HG03565 (cell line): ENCODE results near the gene FAM3D.
"Not testable (repeated sequence)": the region's sequence is repeated elsewhere in the genome, so short reads cannot be mapped to it uniquely, and the experiment has no call there.

Experiments
- ATAC-seq: cut with Tn5 transposase; IDR thresholded peaks from one replicate; pipeline ENCODE4 v1.9.1; 2021; ENCODE audit warnings: mild to moderate bottlenecking, moderate library complexity; ENCODE audit not compliant: unreplicated experiment

Gene FAM3D, protein sequence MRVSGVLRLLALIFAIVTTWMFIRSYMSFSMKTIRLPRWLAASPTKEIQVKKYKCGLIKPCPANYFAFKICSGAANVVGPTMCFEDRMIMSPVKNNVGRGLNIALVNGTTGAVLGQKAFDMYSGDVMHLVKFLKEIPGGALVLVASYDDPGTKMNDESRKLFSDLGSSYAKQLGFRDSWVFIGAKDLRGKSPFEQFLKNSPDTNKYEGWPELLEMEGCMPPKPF

DNA sequence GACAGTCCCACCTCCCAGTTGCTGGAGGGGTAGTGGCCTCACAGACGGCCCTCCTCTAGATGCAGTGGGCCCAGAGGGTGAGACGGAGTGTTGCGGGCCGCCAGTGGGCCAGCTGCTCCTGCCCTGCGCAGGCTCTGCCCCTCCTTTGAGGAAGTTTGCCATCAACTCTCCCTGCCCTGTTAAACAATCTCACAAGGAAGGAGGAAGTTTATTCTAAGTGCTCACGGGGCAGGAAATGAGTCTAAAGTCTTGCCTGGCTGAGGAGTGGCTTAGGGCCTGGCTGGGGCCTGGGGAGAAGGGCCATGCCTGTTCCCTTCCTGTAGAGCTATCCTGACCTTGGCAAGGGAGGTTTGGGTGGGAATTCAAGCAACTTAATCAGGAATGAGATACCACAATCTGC is at the start of gene FAM3D:
Gene FAM3D (minus strand): TSS at position 92 of the 400 bp plus-strand sequence. CDS start 11,211 bp downstream, outside the sequence.
- no peak for ATAC-seq

DNA sequence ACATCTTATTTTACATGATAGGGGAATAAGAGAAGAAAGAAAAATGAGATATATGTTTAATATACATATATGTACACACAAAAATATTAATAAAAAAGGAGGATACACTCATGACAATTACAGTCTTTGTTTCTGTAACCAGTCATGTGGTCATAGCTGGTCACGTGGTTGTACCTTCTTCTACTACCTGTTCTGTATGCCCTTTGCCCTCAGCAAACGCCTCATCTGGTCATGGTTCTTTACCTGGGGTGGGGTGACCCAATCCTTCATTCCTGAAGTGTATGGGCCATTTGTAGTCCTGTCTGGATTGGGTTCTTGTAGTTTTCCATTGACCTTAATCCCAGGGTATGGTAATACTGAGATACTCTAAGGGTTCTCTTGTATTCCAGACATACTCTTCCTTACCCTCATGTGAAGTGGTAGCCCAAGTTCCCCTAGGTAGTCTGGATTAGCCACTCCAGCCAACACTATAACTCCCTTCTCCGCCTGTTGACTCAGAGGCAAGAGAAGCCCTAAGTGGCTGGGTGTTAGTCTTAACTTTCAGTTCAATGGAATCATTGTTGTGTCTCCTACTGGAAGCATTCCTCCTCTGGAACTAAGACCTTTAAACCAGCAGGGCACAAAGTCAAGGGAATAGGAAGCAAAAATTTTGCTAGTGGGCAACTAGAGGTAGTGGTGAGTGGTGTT is 47.3 kb upstream of the FAM3D start:
- no peak for ATAC-seq

DNA sequence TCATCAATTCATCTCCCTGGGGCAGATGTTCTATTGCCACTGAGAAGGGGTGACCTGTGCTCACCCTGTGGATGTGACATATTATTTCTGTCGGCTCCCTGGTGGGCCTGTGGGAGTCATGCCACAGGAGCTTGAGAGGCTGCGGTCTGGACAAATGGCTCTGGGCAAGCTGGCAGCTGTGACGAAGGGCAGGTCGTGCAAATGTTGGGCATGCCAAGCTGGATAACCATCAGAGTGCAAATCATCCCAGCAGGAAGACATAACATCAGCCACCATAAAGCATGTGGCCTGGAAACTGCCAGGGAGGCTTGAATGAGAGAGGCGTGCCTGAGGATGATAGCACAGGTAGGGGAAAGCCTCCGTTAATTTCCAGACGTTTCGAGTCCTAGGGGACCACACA is 45.3 kb upstream of the FAM3D start:
- ATAC-seq = no peak

DNA sequence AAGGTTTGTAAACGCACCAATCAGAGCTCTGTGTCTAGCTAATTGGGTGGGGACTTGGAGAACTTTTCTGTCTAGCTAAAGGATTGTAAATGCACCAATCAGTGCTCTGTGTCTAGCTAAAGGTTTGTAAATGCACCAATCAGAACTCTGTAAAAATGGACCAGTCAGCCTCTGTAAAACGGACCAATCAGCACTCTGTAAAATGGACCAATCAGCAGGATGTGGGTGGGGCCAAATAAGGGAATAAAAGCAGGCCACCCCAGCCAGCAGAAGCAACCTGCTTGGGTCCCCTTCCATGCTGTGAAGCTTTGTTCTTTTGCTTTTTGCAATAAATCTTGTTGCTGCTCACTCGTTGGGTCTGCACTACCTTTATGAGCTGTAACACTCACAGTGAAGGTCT is 42.4 kb upstream of the FAM3D start:
- not testable (repeated sequence) for ATAC-seq

DNA sequence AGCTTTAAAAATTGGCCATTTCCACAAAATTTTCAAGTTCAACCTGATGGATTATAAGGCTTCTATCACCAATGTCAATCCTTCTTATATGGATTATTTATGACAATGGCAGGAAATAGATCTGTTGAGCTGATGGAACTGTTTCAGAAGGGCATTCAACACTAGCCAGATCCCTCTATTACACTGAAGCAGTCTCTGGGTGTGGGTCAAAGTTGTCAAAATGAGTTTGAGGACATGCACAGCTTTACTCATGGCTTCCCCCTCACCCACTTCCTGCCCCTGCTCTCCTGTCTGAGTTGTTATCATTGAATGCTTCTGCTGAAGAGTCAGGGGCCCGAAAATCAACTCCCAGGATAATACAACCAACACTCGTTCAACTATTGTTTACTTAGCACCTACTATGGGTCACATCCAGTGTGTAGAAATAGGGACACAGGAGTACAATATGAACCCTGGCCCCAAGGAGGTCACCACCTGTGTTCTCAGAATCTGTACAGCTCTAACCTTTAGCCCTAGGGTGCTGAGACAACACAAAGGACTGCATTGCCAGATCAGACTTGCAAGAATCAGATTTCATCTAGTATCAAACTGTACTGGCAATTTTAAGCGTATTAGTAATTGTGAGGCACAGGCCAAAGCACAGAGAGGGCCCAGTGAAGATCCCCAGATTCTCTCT is 41.7 kb upstream of the FAM3D start:
- no peak for ATAC-seq

DNA sequence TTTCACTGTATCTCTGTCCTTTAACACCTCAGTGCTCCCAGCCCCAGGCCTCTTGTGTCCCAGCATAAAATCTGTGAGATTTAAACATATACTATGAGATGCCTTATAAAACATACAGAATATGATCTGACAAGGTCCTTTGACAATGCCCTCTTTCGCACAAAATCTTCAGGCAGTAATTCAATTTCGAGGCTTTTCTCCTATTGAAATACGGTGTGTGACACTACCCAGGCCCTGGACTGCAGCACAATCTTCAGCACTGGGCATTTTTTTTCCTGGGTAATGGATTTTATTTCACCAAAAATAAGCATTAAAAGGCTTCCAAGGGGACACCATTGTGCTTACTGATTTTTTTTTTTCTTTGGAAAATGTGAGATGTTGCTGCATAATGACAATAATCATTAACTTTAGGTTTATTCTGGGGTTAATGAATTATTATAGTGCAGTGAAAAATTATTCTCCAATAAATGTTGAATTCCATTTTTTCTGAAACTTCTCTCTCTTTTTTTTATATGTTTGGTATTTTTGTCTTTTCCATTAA is 40.9 kb upstream of the FAM3D start:
- ATAC-seq = no peak

DNA sequence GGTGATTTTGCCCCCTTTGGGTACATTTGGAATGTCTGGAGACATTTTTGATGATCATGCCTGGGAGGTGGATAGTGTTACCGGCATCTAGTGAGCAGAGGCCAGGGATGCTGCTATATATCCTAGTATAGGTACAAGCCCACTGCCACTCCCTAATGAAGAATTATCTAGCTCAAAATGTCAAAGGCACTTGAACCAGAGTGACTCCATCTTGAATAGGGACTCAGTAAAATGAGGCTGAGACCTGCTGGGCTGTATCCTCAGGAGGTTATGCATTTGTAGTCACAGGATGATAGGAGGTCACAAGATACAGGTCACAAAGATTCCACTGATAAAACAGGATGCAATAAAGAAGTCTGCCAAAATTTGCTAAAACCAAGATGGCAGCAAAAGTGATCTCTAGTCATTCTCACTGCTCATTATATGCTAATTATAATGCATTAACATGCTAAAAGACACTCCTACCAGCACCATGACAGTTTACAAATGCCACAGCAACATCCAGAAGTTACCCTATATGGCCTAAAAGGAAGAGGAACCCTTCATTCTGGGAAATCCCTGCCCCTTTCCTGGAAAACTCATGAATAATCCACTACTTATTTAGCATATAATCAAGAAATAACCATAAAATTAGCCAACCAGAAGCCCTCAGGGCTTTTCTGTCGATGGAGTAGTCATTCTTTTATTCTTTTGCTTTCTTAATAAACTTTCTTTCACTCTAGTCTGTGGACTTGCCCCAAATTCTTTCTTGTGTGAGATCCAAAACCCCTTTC is 40.0 kb upstream of the FAM3D start:
- no peak for ATAC-seq

DNA sequence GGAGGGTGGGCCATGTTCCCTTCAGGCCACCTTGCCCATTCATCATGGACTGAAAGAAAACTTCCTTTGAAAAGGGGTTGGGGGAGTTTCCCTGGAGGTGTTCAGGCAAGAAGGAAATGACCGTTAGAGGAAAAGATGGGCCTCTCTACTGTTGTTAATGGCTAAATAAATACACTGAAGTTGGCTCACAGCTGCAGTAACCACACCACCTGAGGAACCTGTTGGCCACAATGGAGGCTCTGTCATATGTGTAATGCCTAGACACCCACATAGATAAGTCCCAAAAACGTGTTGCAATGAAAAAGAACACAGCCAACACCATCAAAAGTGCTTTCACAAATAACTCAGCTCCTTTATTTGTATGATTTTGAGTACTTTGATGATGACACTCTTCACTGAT is 38.2 kb upstream of the FAM3D start:
- ATAC-seq = no peak

DNA sequence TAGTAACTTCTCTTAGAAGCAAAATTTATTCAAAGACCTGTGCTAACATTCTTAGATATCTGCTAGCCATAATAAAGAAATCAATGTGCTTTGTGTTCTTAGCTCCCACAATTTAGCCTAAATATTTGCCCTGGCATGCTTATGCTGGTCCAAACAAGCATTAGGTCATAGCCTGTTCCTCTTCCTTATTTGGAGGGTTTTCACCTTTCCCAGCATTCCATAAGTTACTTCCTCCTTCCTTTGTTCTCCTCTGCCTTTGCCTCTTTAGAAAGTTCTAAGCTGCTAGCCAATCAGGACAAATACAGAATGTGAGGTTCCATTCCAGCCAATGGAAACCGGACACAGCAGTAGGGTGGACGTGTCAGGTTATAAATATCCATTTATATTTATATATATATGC is 37.7 kb upstream of the FAM3D start:
- ATAC-seq = not testable (repeated sequence)

DNA sequence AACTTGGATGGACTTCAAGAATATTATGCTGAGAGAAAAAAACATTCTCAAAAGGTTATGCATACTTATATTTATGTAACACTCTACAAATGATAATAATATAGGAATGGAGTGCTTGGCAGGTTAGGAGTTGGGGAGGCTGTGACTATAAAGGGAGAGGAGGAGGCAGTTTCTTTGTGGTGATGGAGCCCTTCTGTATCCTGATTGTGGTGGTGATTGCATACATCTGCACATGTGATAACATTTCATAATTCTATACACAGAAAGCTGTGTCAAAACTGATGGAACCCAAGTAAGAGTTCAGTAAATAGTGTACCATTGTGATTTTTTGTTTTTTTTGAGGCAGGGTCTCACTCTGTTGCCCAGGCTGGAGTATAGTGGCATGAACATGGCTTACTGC is 31.7 kb upstream of the FAM3D start:
- no peak for ATAC-seq

DNA sequence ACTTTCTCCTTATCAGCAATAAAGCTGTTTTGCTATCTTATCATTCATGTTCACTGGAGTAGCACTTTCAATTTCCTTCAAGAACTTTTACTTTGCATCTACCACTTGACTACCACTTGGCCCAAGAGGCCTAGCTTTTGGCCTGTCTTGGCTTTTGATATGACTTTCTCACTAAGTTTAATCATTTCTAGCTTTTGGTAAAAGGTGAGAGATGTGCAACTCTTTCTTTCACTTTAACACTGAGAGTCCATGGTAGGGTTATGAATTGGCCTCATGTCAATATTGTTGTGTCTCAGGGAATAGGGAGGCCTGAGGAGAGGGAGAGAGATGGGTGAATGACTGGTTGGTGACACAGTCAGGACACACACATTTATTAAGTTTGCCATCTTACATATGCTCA is 31.0 kb upstream of the FAM3D start:
- peak; percentile 41 for ATAC-seq

DNA sequence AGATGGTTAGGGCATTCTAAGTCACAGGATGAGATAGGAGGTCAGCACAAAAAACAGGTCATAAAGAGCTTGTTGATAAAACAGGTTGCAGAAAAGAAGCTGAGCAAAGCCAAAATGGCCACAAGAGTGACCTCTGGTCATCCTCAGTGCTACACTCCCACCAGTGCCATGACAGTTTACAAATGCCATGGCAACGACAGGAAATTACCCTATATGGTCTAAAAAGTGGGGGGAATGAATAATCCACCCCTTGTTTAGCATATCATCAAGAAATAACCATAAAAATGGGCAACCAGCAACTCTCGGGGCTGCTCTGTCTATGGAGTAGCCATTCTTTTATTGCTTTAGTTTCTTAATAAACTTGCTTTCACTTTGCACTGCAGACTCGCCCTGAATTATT is 30.2 kb upstream of the FAM3D start:
- not testable (repeated sequence) for ATAC-seq

DNA sequence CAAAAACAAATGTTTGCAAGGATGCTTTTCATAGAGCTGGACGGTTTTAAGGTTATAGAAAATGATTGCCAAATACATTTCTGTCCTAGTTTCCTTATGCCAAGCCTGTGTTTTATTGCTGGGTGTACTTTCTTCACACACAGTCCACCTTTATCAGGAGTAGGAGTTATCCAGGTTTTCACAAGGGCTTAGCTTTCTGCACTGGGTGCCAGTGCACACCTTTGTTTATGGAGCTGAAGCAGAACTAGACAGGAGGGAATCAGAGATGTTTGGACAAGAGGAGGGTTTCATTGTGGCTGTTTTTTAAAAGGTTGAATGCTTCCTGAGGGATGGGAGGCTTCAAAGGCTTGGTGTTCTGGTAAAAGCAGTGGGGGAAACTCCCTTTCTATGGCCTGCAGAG is 29.5 kb upstream of the FAM3D start:
- no peak for ATAC-seq

DNA sequence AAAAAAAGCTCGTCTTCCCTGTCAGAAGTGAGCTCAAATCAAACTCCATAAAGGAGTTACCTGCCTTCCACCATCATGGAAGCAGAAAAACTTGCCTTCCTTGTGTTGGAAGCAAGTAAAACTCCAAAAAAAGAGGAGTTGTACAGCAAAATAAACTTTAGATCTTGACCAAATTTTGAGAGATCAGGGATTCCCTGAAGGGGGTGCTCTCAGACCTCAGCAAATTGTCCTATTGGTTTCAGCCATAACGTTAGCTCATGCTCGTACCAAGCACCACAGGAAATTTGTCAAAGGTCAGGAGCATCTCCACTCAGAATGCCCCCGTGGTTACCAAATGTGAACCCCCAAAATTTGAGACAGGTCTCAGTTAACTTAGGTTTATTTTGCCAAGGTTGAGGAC is 28.7 kb upstream of the FAM3D start:
- not testable (repeated sequence) for ATAC-seq

DNA sequence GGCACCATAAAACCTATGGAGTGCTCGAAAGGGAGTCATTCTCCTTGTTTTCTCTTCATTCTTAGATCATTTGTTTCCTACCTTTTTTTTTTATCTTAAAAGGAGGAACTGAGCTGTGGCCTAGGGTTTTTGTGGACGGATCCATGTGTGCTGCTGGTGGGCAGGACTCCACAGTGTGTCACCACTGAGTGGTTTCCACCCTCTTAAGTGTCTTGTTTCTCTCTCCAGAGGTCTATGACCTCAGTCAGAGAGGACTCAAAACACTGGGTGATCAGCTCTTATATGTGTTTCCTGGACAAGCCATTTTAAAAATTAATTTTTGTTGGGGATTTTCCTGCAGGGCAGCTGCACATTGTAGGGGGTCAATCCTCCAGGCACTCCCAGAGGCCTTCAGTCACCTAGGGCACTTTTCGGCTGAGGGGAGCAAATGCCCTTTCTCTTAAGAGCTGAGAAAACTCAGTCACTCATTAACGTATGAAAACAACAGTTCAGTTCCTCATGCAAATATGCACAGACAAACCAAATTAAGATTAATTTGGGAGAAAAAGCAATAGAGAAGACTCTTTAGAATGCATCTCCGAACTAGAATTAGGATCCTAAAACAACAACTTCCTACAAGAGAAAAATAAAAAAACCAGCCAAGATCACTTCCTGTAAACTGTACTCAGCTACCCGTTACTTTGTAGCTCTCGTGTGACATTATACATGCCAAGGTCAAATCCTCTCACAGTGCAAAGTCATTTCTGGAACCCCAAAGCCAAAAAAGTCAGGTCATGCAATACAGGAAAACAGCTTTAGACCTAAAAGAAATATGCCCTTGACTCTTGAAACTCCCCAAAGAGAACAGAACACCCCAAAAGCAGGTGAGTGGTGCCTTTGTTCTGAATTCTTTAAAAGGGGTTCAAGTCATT is 27.6 kb upstream of the FAM3D start:
- peak; percentile 60 for ATAC-seq

DNA sequence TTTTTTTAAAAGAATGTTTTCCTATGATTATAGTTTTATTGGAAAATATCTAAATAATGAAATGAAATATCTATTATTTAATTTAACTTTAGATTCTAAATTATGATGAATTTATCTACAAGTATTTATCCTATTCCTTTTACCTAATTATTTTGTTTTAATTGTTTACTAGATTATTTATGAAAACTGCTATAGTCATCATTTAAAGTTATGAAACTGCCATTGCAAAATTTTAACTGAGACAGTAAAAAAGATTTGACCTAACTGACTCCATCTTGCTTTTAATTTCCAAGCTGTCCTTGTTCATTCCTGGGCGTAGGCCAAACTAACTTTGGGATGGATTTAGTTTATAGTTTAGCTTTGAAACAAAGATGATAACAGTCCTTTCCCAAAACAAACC is 25.9 kb upstream of the FAM3D start:
- no peak for ATAC-seq

DNA sequence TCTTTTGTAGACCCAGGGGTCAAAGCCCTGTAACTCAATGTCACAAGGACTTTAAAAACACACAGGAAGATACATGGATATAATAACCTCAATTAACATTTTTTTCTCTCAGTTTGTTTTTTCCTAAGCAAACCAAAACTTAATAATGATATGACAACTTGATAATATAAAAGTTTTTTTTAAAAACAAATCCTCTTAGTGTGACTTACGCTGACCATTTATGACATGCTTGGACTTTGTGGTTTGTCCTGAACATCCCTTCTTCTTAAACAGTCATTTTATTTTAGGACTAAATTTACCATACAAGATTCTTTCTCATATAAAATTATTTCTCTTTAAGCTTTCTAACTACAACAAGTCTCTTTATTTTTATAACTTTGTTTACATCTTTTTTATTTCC is 25.4 kb upstream of the FAM3D start:
- ATAC-seq = no peak

DNA sequence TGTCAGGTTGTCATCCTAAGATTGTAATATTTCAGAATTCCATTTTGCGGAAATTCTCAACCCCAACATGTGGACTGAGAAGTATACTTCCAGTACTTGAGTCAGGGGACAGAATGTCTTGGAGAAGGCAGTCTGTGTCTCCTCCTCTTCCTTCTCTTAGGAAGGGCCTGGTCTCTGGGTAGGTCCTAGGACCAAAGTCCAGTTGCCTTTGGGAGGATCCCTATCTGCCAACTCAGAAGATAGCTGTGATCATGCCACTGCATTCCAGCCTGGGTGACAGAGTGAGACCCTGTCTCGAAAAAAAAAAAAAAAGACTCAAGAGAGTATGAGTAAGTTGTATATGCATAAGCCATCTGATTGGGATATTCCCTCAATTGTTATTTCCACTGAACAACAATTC is 23.9 kb upstream of the FAM3D start:
- ATAC-seq = no peak

DNA sequence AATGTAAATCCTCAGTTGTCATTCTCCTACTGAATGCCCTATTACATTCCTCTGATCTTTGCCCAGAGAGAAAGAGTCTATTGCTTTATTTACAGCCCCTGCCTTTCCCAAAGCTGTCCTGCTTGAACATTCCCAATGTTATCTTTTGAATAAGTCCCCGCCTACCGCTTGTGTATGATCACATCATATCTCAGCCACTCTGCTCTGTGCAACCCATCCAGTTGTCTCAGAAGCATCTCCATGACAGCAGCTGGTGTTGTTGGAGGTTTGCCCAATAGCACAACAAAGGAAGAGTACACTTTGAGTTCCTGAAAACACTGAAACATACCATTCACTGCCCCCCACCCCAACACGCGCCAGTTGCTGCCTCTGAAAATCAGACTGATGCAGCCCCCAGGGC is 22.0 kb upstream of the FAM3D start:
- no peak for ATAC-seq

DNA sequence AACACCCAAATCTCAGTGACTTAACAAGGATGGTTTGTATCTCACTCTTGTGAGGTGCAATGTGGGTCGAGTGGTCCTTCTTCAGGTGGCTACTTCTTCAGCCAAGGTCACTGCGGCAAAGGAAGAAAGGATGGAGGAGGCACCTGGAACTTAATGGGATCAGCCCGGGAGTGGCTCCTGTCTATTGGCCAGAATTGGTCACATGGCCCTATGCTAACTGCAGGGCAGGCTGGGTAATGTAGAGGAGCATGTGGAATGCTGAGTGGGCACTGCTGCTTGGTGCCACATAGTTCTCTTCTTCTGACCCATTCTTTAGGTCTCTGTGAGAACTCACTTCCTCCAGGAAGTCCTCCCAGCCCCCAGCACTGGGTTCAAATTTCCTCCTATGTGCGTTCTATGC is 20.3 kb upstream of the FAM3D start:
- no peak for ATAC-seq
